Kasumi-1 (cell line): Measurements from ENCODE around the gene TIPIN.
"Not testable (repeated sequence)": the region's sequence is repeated elsewhere in the genome, so short reads cannot be mapped to it uniquely, and the experiment has no call there.

ENCODE experiments used
- DNase-seq, 2 experiments: peaks; one replicate each; lab custom pipeline; 2025; lab: John Stamatoyannopoulos, UW

TIPIN gene, protein sequence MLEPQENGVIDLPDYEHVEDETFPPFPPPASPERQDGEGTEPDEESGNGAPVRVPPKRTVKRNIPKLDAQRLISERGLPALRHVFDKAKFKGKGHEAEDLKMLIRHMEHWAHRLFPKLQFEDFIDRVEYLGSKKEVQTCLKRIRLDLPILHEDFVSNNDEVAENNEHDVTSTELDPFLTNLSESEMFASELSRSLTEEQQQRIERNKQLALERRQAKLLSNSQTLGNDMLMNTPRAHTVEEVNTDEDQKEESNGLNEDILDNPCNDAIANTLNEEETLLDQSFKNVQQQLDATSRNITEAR

GRCh38 chr15:66356359-66357236, at the start of gene TIPIN:
Gene TIPIN, minus strand, starts transcription at chr15:66356685. Its CDS starts 3,738 bp downstream, at chr15:66352947.
- peak; percentile 97 for DNase-seq

- no peak for DNase-seq
Observed at GRCh38 chr15:66405615-66406014, 49.1 kb upstream of the TIPIN start.

DNA sequence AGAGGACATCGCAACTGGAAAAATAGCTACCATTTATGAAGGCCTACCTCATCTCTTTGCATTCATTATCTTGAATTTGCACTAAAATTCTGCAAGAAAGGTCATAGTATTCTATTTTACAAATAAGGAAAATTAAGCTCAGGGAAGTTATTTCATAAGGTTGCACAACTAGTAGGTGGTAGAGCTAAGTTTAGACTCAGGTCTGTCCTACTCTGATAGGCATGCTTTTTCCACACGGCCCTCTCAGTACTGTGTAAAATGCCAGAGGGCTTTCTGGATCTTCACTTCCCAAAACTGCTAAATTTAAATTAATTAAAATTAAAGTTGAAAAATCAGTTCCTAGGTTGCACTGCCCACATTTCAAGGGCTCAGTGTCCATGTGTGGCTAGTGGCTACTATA, 48.5 kb upstream of the TIPIN start:
- no peak for DNase-seq

DNA sequence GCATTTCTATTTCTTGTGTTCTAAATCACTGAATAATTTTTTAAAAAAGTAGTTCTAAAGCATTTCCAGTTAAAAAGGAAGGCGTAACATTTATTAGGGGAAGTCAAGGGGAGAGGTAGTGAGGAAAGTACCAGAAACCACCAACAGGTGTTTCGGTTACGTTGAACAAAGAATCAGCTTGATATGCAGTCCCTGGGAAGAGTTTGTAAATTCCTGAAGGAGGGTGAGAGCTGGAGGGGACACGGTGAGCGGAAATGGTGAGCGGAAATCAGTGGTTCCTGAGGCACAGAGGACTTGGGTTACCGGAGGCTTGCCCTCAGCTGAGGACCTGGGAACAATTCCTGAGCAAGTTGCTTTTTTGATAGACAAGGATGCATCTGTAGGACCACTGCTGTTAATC, 48.0 kb upstream of the TIPIN start:
- DNase-seq = no peak

DNA sequence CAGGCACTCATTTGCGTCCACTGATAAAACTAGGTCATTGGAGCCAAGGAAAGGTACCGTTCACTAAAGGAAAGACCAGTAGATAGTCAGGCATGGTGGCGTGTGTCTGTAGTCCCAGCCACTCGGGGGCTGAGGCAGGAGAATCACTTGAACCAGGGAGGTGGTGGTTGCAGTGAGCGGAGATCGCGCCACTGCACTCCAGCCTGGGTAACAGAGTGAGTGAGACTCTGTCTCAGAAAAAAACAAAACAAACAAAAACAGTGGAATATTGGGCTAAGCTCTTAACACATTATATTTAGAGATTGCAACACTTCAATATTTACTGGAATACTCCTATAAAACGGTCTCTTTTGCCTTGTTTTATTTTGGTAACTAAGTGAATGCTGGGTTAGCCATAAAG, 47.6 kb upstream of the TIPIN start:
- DNase-seq = no peak

- no peak for DNase-seq
Observed at GRCh38 chr15:66403323-66403722, 46.8 kb upstream of the TIPIN start.

DNA sequence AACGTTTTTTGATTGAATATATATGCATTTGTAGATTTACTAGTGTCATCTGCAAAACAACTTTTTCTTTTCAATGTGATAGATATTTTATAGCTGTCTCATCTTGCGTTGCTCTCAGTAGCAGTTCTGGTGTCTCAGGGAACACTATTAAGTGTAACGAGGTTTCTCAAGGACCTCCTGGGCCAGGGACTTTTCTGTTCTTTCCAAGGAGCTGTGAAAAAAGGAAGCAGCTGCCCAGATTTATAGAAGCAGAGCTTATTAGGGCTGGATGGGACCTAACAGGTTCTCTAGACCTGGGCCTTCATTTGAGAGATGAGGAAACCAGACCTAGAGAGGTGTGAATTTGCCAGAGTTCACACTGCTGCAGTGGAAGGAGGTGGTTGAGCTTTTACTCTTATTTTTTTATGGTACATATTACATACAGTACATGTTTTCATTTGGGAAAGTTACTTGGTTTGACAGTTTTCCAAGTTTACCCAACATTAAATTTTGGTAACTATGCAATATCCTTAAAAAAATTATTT, 46.3 kb upstream of the TIPIN start:
- no peak for DNase-seq

- peak; percentile 21 to 27 for DNase-seq
Observed at GRCh38 chr15:66401130-66402021, 44.9 kb upstream of the TIPIN start.

- no peak for DNase-seq
Observed at GRCh38 chr15:66400351-66400774, 43.9 kb upstream of the TIPIN start.

- no peak for DNase-seq
Observed at GRCh38 chr15:66399276-66399675, 42.8 kb upstream of the TIPIN start.

DNA sequence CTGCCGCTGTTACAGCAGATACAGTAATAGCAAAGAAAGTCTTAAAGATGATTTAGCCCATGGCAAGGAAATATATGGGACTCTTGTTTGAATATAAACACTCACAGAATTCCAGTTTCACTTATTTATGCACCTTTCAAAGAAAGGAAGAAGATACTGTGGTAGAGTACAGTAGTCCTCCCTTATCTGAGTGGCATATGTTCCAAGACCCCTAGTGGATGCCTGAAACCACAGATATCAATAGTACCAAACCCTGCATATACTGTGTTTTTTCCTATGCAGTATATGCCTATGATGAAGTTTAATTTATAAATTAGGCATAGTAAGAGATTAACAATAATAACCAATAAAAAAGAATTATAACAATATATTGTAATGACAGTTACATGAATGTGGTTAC, 38.4 kb upstream of the TIPIN start:
- no peak for DNase-seq

DNA sequence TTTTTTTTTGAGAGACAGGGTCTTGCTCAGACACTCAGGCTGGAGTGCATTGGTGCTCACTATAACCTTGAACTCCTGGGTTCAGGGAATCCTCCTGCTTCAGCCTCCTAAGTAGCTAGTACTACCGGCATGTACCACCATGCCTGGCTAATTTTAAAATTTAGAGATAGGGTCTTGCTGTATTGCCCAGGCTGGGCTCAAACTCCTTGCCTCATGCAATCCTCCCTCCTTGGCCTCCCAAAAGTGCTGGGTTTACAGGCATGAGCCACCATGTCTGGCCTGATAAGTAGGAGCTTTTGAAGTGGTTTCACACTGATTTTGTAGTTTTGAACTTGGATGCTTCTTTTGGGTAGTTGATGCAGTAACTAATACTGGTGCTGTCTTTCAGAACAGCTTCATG, 38.0 kb upstream of the TIPIN start:
- DNase-seq = no peak

- DNase-seq = not testable (repeated sequence)
Observed at GRCh38 chr15:66393037-66393436, 36.6 kb upstream of the TIPIN start.

DNA sequence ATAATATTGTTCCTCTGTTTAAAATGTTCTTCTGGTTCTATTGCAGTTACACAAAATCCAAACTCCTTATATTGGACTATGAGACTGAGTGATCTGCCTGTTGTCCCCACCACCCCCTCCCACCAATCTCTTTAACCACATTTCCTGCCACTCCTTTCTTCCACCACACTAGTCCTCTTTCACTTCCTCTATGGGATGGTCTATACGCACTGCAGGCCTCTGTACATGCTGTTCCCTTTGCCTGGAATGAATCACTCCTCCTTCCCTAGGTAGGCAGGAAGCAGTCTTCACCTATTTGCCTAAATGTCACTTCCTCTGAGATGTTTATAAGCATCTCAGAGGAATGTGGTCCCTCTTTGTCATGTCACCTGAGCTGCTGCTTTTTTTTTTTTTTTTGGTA, 34.2 kb upstream of the TIPIN start:
- DNase-seq = peak; percentile 78 to 86

- DNase-seq = no peak
Observed at GRCh38 chr15:66389859-66390381, 33.4 kb upstream of the TIPIN start.

GRCh38 chr15:66389098-66389858, 32.8 kb upstream of the TIPIN start:
- no peak for DNase-seq

DNA sequence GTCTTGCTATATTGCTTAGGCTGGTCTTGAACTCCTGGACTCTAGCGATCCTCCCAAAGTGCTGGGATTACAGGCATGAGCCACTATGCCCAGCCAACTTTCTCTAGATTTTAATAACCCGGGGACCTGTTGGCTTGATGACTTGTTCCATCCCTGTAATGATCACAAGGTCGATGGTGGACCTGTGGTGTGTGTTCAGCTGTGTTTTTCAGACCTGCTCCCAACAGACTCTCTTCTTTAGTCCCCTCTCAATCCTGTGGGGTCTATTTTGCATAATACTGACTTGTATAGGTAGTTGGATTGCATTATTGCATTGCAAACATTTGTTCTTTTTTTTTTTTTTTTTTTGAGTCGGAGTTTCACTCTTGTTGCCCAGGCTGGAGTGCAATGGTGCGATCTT, 32.1 kb upstream of the TIPIN start:
- no peak for DNase-seq

GRCh38 chr15:66388043-66388363, 31.5 kb upstream of the TIPIN start:
- no peak for DNase-seq

DNA sequence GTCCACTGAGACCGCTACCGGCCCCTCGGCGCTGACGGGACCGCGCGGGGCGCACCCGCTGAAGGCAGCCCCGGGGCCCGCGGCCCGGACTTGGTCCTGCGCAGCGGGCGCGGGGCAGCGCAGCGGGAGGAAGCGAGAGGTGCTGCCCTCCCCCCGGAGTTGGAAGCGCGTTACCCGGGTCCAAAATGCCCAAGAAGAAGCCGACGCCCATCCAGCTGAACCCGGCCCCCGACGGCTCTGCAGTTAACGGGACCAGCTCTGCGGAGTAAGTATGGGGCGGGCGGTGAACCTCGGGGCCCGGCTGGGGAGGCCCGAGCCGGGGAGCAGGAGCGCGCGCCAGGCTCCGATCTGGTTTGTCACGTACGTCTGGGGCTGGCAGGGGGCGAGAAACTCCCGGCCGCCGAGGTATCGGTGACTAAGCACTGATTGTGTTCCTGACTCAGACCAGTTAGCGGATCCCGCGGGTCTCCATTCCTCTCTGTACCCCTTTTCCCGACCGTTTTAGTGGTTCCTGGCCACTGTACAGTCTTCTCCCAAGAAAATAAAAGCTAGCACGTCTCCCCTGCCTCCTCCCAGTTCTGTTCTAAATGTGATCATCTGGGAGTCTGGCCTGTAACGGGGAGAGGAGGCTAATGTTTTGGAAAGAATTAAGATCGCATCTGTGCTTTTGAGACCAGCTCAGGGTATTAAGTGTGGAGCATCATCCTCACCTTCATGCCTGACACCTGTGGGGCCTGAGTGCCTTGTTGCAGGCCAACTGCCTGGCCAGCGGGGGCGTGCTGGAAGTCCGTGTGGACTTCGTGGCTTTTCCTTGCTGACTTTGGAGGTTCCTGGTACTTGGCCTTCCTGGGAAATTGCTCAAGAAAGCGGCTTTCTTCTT, 30.9 kb upstream of the TIPIN start:
- peak; percentile 33 to 37 for DNase-seq
